Measurements from ENCODE around the gene ALG1L2.
"Not testable (repeated sequence)": the region's sequence is repeated elsewhere in the genome, so short reads cannot be mapped to it uniquely, and the experiment has no call there.

- TF ChIP-seq MXI1 (IDR thresholded peaks at IDR 0.05; ENCODE audit: low read depth, low read length); CTCF (IDR thresholded peaks at IDR 0.05); EP300 (IDR thresholded peaks at IDR 0.05; ENCODE audit: borderline replicate concordance in 1 of 2, low read depth in 1 of 2, low read length in 1 of 2); NFIC (IDR thresholded peaks at IDR 0.05; ENCODE audit: borderline replicate concordance); YY1 (IDR thresholded peaks at IDR 0.05; ENCODE audit: low read depth); RAD21 (IDR thresholded peaks at IDR 0.05; ENCODE audit: low read length); SIN3A (IDR thresholded peaks at IDR 0.05; ENCODE audit: borderline replicate concordance, low read depth, low read length); USF2 (IDR thresholded peaks at IDR 0.05; ENCODE audit: borderline replicate concordance, low read depth, low read length); TAF1 (IDR thresholded peaks at IDR 0.05; ENCODE audit: borderline replicate concordance, low read depth, low read length); FOXJ3 (CRISPR knock-in tag; IDR thresholded peaks at IDR 0.05); JUND (IDR thresholded peaks at IDR 0.05); FOSL2 (IDR thresholded peaks at IDR 0.05; ENCODE audit: borderline replicate concordance, low read depth): not testable (repeated sequence)
These were observed 38.9 kb upstream of the ALG1L2 start for GRCh38 chr3:130042736-130043135.

Data from SK-N-SH (cell line).